KG1 (cell line): ENCODE results near the gene PORCN.
A peak's percentile ranks its signal among the peaks of the same experiment; 100 is the strongest.

Experiments used
- DNase-seq: peaks from one replicate; lab custom pipeline; 2025; lab: John Stamatoyannopoulos, UW

The PORCN gene

GRCh38 chrX:48508400-48509244, at the start of gene PORCN:
PORCN (plus strand) TSS chrX:48508992; CDS start chrX:48509821, 829 bp downstream.
- peak; percentile 24 for DNase-seq

- no peak for DNase-seq
Observed at GRCh38 chrX:48459483-48459882, 49.3 kb upstream of the PORCN start.

DNA sequence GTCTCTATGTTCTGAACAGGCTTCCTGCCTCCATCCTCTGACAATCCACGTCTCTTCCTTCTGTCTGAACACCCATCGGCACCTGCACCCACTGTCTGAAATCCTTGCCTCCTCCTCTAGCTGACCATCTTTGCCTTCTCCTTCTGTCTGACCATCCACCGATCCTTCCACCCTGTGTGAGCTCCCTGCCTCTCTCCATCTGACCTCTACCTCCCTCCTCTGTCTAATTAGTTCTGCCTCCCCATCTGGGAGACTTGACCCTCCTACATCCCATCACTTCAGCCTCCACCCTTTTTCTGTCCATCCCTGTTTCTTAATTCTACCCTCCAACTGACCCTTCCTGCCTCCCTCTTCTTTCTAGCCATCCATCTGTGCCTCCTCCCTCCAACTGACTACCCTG, 48.8 kb upstream of the PORCN start:
- DNase-seq: no peak

DNA sequence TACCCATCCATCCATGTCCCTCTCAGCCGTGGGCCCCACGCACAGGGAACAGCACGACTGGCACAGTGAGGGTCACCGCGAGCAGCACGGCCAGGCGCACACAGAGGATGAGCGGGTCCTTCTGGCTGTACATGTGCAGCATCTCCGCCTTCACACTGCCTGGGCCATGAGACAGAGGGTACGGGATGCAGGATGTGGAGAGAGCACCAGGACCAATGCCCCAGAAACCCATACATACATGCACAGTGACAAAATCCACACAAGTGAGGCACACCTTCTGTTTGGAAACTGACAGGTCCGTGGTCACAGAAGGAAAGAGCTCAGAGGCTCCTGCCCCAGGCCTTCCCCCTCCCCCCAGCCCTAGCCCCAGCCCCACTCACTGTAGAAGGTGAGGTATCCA, 48.2 kb upstream of the PORCN start:
- no peak for DNase-seq

GRCh38 chrX:48461830-48462229, 47.0 kb upstream of the PORCN start:
- DNase-seq: no peak

DNA sequence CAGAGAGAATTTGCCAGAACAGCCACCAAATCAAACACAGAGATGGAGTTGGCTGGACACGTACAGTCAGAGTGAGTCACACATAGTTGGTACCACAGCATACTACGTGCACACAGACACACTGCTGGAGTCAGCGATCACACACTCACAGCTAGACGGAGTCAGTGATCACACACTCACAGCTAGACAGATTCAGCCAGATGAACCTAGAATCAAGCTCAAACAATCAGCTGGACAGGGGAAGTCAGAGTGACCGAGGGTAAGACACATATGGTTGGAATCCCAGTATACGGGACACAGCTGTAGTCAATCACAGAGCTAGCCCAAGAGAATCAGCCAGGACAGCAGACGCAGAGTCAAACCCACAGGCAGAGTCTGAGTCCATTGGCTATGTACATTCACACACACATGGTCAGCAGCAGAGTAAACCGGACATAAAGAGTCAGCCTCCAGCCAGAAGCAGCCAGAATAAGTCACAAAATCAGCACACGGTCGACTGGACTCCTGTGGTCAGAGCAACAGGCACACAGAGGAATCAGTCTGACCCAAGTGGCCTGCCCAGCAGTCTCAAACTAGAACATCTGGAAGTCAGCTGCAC, 43.4 kb upstream of the PORCN start:
- DNase-seq: no peak

DNA sequence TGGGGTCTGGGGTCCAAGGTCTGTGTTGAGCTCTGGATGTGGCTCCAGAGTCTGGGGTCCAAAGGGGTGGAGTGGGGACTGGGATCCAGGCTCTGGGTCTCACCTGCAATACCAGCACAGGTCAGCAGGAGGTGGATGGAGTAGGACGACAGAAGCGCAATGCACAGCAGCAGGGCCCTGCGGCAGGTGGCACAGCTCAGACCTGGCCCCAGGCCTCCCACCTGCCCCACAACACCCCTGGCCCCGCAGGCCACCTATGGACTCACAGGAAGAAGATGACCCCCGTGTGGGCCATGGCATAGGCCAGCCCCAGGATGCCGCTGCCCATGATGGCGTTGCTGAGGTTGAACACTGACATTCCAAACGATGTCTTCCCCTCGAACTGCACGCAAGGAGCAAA, 42.1 kb upstream of the PORCN start:
- no peak for DNase-seq

- no peak for DNase-seq
Observed at GRCh38 chrX:48467281-48467761, 41.5 kb upstream of the PORCN start.

DNA sequence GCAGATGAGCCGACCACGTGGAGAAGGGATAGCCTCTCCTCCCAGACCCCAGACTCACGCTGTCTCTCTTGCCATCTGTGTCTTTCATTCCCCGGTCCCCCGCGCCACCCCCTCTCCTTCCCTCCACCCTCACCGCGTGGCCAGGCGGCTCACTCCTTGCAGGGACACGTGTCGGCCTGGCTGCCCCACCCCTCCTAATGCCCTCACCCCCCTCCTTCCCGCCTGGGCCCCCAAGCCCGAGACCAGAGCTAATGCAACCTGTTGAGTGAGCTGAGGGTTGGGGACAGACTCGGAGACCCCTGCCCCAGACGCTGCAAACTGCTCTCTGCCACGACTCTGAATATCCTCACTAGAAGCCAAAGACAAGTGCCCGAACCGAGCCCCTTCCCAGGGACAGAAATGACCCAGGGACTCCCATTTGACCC, 40.5 kb upstream of the PORCN start:
- no peak for DNase-seq

GRCh38 chrX:48468693-48469691, 39.8 kb upstream of the PORCN start:
- DNase-seq: peak; percentile 4

DNA sequence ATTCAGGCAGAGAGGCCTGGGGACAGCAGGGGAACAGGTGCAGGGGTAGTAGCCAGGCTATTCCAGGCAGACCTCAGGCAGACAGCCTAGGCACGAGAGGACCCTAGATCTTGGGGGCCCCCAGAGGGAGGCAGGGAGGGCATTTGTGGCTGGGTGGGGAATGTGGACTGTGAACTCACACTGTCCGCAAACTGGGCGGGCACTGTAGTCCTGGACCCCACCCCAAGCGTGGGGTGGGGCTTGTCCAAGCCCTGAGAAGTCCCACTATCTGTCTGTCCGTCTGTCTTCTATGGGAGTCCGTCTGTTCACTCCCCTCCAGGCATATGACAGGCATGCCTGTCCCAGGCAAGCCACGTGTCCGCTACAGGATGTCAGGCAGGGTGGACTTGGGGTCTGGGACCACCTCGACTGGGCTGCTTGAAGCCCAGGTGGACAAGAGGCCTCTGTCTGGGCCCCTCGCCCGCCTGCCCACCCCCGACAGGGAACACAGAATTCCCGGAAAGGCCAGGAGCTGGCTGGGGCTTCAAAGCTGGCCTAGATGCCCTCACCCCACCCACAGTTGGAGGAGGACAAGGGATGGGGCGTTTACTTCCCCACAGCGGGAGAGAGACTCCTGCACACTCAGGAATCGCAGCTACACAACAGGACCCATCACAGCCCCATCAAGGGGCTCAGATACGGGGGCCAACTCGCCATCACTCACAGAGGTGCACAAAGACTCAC, 38.5 kb upstream of the PORCN start, which contains the start of gene SLC38A5:
Gene SLC38A5, minus strand, starts transcription at position 151 of the 723 bp plus-strand sequence. CDS start 2,336 bp downstream, outside the sequence.
- no peak for DNase-seq

DNA sequence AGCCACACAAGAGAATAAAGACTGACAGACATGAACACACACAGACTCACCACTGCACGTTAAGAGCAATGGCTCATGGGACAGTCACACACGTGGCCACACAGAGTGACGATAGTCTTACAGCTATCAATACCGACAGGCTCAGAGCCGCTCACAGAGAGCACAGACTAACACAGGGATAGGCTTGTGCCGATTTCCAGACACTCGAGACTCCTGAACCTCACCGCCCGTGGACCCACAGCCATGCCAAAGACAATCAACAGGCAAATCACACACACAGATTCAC, 38.0 kb upstream of the PORCN start:
- DNase-seq: no peak

GRCh38 chrX:48471504-48471903, 37.3 kb upstream of the PORCN start:
- DNase-seq: no peak

DNA sequence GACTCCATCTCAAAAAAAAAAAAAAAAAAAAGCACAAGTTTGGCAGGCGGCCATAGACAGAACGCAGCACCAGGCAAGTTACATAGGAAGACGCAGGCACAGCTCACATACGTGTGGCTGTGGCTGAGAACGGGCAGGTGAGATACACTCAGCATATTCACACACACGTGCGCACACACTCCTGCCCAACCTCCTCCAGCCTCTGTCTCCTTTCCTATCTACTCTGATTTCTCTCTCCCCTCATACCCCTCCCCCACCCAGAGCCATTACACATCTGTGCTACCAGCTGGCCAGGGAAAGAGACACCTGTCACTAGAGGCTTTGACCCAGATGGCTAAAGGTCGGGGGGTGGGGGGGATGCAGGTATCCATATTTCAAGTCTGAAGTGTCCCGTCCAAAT, 36.6 kb upstream of the PORCN start:
- DNase-seq: no peak

- no peak for DNase-seq
Observed at GRCh38 chrX:48472851-48473703, 35.7 kb upstream of the PORCN start.

- DNase-seq: no peak
Observed at GRCh38 chrX:48473704-48473990, 35.1 kb upstream of the PORCN start.

- no peak for DNase-seq
Observed at GRCh38 chrX:48474127-48474526, 34.7 kb upstream of the PORCN start.

DNA sequence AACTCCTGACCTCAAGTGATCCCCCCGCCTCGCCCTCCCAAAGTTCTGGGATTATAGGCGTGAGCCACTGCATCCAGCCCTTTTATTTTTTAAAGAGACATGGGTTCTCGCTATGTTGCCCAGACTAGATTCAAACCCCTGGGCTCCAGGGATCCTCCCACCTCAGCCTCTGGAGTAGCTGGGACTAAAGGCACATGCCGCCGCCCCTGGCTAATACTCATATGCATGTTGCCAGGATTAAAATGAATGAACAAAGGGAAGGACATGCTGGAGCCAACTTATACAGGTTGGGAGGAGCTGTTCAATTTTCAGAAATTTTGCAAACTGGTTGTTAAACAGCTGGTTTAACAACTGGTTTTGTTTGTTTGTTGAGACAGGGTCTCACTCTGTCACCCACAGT, 34.2 kb upstream of the PORCN start:
- DNase-seq: no peak

DNA sequence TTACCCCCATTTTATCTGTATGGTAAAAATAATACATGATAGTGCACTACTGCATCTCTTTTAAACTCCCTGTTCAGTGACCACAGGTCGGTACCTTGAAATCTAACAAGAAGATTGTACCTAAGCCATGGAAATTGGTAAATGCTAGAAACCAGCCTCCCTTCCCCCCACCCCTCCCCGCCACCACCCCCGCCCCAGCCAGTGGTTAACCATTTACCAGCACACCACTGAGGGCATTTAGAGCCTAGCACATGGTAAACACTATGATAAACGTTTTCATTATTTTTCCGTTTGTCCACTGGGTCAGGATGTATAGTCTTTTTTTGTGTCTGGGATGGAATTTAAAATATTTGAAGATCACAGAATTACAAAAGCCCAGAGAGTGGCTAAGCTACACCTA, 33.5 kb upstream of the PORCN start:
- DNase-seq: no peak

GRCh38 chrX:48475774-48476577, 32.8 kb upstream of the PORCN start, which contains the start of gene FTSJ1:
FTSJ1 (plus strand) TSS chrX:48476199; CDS start chrX:48478048, 1,849 bp downstream.
- peak; percentile 93 for DNase-seq
